NCI-H774 (cell line): ENCODE data around the gene RYR3.
"Not testable (repeated sequence)": the region's sequence is repeated elsewhere in the genome, so short reads cannot be mapped to it uniquely, and the experiment has no call there.

Experiments
- DNase-seq: peaks from one replicate; lab custom pipeline; 2025; lab: John Stamatoyannopoulos, UW

RYR3 gene

DNA sequence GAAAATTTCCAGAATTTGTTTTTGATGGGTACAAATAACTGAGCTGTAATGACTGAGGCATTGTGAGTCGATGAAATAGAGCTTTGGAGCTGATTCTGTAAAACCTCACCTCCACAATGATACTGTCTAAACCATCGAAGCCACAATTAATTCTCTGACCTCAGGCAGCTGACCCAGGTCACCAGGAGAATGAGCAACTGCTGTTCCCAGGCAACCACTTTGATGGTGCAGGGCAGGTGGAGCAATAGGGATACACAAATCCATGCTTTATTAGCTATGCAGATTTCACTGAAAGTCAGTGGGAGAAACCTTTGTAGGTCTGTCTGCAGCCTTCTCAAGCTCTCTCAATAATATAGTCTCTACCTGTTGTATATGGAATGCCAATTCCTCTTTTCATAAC lies 204.4 kb downstream of the RYR3 start:
- DNase-seq: peak; percentile 50

DNA sequence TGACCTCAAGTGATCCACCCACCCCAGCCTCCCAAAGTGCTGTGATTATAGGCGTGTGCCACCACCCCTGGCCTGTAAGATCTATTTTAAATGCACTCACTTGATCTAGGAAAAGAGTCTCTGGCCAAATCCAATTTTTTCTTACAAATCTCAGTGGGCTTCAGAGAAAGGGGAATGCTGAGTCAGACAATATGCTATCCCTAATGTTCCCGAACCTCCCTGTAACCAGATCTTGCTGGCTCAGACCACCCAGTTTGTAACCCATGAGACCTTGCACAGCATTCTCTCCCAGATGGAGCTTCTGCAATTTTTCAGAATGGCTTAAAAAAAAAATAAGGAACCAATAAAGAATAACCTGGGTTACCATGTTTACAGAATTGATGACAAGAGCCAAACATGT lies 205.8 kb downstream of the RYR3 start:
- no peak for DNase-seq

DNA sequence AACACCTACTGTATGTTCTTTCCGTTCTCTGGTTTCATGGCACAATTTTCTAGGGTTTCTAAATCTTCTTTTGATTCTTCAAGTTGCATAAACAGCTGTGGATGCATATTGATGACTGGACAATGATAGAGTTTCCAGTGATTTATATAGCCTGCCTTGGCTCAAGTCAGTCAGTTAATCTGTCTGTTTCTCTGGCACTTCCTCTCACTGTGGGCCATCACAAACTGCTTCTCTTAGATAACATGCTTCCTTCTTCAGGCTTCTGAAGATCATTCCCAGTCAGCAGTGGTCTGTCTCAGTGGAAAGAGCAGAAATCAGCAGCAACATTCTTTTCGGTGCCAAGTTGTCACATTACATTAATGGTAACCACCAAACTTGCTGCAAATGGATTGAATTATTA lies 207.2 kb downstream of the RYR3 start:
- DNase-seq: no peak

DNA sequence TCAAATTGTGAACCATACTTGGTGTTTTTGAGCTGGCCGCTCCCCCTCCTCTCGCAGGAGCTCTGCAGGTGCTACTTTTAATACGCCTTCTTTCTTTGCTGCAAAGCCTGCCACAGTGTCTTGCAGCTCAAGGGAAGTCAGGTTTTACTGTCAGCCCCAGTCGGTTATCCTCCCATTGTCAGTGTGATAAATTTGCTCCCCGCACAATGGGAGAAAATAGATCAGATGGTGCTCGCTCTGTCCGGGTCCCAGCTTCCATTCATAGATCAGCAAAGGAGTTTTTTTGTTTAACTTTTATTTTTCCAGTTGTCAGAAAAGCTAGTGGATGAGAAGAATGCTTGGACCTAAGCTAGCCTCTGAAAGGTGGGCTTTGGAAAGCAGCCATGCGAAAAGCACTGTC lies 207.7 kb downstream of the RYR3 start:
- no peak for DNase-seq

DNA sequence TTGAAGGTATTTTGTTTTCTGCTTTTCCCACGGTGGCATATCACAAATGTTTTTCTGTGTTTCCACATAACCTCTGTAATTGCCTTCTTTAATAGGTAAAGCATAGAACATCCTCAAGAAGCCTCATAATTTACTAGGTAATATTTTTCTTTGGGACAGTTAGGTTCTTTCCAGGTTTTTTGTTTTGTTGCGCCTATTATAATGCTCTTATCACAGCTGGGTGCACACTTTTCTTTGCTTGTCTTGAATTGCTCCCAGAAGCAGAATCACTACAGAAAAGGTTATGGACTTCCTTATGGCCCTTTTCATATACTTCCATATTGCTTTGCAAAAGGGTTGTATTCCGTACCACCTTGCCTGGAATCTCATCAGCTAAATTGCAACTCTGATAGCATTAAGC lies 213.5 kb downstream of the RYR3 start:
- DNase-seq: no peak

DNA sequence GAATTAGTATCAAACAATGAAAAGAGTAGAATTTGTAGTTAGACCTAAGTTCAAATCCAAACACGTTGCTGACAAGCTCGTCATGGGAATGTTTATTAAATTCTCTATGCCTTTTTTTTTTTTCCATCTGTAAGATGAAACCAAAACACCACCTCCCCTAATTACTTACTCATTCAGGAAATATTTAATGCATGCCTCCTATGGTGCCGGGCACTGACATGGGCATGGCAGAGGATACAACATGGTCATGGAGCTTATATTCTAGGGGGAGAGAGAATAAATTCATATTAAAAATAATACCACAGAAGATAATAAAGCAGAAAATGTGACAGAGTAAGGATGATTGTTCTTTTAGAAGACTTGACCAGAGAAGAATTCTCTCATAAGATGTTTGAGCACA lies 215.8 kb downstream of the RYR3 start:
- no peak for DNase-seq

DNA sequence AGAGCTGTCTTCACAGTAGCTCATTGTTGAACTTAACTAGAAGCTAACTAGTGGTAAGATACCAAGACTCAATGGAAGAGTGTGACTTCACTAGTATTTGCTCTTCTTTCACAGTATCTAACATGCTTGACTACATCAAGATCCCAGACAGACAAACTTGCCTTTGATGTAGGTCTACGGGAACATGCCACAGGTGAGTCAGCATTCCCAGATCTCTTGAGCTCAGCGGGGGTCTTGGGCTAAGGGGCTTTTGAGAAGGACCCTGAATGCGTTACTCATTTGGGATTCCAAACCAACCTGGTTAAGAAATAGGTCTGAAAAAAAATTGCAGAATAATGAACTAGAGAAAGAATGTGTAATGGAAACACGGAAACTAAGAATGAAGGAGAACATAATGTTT lies 222.4 kb downstream of the RYR3 start:
- DNase-seq: no peak

DNA sequence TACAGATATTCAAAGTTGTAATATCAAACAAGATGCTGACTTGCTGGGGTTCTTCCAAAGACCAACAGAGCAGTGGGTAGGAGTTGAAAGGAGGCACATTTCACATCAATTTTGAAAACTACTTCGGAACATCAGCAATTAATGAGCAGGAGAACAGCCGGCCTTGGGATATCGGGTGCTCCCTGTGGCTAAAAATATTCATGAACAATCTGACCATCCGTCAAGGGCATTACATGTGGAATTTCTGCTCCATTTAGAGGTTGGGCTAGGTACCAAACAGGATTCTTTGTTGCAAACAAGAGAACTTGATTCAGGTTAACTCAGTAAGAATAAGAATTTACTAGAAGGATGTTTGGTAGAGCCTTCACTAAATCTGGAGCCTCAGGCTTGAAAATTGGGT lies 223.9 kb downstream of the RYR3 start:
- no peak for DNase-seq

DNA sequence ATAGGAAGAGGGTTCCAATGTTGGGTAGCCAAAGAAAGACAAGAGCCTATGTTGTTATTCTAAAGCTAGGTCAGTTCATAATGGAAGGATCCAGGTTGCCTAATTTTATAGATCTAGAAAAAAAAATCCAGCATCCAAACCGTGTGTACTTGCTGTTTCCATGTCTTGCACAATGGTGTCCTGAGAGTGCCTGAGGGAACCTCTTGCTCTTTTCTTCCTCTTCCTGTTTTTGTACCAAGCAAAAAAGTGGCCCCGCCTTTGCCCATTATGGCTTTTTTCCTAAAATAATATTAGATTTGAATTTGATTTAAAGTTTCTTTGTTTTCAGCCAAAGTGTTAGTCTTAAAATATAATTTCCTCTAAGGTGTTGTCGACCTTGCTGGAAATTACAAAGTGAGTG lies 224.4 kb downstream of the RYR3 start:
- no peak for DNase-seq

DNA sequence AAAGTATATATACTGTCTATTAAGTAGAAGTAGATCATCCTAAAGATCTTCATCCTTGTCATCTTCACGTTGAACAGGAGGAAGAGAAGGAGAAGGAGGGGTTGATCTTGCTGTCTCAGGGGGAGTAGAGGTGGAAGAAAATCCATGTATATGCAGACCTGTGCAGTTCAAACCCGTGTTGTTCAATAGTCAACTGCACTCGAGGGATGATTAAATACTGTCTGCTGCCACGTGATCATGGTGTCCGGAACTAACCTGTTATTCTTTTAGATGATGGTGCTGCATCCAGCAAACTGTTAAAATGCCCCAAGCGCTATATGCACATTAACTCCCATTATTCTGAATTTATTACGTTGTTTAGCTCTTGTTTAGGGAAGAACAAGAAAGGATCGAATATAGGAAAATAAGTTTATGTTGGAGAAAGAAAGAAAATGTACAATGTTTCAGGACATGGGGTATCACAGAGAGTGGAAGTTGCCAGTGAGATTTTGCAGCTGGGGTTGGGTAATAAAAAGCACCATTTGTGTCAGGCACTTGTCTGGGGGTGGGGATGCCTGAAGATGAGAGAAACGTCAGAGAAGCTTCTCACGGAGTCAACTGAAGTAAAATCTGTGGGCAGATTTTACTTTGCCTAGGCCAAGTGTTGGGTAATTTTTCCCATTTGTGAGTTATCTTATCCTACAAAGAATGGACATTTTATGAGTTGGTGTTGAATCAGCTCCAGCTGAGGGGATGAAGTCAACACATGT lies 229.2 kb downstream of the RYR3 start:
- DNase-seq: no peak

DNA sequence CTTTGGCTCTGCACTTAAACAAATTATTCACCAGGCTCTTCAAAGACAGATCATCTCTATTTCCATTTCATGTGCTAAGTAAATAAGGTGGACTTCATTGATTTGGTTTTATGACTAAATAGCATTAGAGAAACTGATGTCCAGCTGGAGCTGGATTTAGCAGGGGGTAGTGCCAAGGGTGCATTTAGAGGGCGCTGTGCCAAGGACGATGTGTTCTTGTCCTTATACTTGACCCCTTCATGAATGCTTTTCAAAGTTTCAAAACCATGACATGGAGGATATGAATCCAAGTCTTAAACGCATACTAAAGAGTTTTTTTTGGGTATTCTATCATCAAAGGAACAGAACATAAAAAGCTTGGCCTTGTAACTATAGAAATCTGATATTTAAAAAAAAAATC lies 233.2 kb downstream of the RYR3 start:
- no peak for DNase-seq

DNA sequence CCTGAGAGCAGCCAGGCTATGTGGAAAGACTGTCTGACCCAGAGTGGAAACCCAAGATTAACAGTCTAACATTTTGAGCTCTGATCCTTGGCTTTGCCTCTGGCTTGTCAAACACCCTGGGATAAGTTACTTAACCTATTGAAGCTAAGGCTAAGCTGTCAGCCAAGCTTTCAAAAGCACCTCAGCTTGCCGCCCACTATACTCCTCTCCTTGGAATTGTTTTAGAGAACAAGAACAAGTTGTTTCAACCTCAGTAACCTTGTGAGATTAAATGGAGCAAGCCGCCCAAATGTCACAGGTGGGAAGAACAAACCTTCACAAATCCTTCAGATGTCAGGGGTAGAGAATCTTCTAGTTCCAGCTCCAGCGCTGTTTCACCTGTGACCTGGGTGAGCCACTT lies 235.1 kb downstream of the RYR3 start:
- no peak for DNase-seq

DNA sequence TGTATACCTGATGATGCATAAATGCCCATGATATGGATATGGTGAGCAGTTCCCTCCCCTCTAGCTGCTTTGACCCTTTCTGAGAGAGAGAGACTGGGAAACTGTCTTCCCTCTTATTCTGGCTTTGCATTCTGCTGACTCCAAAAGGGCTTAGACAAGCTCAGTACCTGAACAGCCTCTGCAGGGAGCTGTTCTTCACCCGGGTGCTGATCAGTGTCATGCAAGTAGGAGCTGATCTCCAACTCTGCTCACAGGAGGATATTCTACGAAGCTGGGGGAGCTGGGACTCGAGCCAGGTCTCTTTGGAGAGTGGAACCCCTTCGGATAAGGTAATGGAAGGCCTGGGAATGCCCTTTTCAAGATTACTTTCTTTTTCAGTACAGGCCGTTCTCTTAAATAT lies 237.1 kb downstream of the RYR3 start:
- no peak for DNase-seq

DNA sequence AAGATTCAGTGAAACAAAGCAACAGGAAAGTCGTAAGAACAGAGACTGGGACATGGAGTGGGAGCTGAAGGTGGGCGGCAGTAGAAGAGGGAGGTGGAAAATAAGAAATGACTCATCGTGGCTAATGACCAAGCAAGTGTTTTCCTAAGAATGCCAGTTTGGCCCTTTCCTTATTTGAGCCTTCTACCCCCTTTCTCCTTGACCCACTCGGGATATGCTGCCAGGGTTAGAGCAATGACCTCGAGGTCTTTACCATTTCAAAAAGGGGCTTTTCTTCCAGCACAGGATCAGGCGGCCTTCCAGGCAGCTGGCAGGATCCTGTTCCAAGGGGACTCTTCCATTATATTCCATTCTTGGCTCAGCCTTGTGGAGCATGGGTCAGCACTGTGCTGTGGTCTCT lies 241.1 kb downstream of the RYR3 start:
- DNase-seq: no peak

DNA sequence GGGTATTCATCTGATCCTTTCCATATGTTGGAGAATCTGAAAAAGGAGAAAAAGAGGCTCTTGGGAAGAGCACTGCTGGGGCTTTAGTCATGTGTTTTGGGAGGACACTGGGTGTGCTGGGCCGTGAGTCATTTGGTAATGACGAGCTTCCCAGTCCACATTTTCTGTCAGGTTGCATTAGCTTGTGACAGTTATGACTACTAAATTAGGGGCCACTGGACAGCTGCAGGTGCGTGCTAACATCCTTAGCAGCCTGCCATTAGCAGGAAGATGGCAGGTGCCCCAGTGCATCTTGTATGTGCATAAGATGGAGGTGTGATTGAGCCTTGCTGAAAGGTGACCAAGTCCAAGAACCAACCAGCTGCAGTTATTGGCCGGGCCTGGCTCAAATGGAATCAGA lies 242.4 kb downstream of the RYR3 start:
- DNase-seq: no peak

DNA sequence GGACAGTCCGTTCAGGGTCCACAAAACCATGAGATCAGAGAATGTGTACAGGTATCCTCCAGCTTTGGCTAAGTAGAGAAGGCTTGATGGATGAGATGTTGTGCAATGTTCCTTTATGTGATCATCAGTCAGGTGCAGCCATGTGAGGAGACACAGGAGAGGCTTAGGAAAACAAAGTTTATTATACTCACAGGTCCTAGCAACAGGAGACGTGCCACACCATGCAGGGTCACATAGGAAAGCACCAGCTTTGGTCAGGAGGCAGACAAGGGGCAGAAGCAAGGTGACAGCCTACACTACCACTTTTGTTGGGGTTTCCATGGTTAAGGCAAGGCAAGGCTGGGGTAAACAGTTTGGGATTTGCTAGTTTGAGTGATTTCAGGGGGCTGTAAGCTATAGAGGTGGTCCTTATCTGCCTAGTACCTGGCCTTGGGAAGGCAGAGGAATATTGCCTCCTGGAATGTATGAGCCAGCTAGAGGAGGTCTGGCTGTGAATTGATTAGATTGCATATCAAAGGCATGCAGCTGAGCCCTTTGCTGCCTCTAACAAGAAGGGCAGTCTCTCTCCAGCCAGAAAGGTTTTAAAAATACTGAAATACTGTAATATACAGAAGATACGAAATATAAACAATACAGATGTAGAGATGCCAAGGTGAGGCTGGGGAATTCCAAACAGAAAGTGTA lies 248.6 kb downstream of the RYR3 start:
- peak; percentile 56 for DNase-seq

DNA sequence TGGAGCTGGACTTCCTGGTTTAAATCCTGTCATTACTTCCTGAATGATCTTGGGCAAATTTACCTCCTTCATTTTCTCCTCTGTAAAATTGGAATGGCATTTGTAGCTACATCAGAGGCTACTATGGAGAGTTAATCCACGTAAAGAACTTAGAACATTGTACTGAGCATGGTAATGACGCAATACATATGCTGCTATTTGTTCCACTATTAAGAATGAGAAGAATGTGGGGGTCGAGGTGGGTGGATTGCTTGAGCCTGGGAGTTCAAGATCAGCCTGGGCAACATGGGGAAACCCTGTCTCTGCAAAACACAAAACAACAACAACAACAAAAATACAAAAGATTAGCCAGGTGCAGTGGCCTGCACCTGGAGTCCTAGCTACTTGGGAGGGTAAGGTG lies 250.6 kb downstream of the RYR3 start:
- no peak for DNase-seq

DNA sequence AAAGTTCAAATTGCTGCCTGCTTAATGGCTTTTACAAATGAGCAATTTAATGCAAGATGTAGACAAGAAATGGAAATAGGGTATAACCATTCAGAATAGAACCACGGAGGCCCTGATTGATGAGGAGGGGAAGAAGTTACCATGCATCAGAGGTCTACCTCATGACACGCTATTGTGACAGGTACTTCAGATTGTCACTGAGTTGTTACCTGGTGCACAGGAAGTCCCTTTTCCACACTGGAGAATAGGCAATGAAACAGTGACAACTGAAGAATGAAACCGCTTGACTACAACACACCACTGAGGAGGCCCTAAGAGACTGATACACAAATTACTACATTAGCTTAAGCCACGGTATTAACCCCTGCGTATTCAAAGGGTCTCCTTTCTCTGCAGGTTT lies 251.2 kb downstream of the RYR3 start:
- no peak for DNase-seq

DNA sequence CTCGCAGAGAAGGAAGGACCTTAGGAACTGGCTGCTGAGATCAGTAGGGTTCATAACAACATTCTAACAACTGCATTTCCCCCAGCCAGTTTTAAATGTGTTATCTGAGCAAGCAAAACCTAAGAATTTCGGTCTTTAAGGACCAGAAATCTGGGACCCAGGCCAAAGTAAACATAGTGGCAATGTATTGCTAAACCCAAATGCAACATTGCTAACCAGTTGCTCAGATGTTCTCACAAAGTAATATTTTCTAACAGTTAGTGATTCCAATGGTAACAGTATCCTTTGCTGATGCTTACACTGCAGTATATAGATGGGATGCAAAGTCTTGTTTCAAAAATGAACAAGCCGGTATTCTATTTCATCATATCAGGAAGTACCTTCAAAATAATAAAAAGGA lies 254.3 kb downstream of the RYR3 start:
- no peak for DNase-seq

DNA sequence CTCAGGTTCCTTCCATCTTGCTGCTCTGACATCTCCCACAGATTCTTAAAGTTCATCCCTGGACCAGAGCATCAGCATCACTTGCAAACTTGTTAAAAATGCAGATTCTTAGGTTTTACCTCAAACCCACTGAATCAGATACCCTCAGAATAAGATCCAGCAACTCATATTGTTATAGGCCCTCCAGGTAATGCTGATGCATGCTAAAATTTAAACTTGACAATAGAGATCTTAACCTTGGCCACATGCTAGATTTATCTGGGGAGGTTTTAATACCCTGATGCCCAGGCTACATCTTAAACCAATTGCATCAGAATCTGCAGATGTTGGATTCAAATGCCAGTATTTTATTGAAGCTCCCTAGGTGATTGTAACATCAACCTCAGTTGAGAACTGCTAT lies 256.9 kb downstream of the RYR3 start:
- DNase-seq: no peak

DNA sequence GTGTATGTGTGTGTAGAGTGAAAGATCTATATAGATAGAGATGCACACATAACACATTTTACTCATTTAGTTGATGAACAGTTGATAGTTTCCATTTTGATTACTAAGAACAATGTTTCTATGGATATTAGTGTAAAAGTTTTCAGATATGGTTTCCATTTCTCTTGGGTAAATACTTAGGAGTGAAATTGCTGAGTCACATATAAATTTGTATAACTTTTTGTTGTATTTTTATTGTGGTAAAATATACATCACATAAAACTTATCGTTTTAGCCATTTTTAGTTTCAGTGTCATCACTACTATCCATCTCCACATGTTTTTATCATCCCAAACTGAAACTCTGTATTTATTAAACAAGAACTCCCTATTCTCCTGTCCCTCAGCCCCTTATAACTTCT lies 258.3 kb downstream of the RYR3 start:
- DNase-seq: no peak

DNA sequence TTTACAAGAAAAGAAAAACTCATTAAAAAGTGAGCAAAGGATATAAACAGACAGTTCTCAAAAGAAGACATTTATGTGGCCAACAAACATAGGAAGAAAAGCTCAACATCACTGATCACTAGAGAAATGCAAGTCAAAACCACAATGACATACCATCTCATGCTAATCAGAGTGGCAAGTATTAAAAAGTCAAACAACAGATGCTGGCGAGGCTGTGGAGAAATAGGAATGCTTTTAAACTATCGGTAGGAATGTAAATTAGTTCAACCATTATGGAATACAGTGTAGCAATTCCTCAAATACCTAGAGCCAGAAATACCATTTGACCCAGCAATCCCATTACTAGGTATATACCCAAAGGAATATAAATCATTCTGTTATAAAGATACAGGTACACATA lies 267.1 kb downstream of the RYR3 start:
- DNase-seq: not testable (repeated sequence)

DNA sequence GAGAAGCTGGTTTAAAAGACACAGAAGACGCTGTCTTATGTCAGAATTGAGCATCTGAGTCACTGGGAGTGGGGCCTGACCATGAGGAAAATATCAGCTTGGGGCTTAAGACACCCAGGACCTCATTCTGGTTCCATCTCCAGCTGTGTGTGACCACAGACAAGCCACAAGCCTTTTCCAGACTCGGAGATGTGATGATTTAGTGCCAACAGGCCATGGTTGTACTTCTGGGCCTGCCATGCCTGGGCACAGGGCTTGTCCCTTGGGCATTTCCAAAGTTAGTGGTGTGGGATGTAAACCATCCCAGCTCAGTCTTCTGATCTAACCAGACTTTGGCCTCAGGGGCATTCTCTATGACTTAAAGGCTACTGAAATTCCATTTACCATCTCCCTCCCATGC lies 269.8 kb downstream of the RYR3 start:
- DNase-seq: no peak

DNA sequence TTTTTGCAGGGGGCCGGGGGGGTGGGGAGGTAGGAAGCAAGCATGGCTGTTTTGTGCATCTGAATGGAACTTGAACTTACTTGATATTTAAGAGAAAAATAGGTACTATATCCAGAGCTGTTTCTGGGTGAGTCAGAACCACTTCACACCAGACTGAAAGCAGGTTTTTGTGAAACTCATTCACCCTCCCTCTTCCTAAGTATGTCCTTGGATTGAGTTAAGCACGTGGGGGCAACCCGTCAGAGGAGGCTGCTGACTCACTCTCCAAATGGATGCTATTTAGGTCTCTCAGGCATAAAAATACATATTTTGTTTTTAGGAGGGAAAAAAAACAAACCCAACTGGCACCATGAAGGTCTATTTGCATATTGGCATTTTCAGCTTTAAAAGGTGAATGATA lies 270.3 kb downstream of the RYR3 start:
- no peak for DNase-seq
